HG03571 (cell line): ENCODE measurements around the gene PTPRG.

Source experiments
- ATAC-seq: cut with Tn5 transposase; IDR thresholded peaks from one replicate; pipeline ENCODE4 v1.9.1; 2021; ENCODE audit not compliant: unreplicated experiment

PTPRG gene

DNA sequence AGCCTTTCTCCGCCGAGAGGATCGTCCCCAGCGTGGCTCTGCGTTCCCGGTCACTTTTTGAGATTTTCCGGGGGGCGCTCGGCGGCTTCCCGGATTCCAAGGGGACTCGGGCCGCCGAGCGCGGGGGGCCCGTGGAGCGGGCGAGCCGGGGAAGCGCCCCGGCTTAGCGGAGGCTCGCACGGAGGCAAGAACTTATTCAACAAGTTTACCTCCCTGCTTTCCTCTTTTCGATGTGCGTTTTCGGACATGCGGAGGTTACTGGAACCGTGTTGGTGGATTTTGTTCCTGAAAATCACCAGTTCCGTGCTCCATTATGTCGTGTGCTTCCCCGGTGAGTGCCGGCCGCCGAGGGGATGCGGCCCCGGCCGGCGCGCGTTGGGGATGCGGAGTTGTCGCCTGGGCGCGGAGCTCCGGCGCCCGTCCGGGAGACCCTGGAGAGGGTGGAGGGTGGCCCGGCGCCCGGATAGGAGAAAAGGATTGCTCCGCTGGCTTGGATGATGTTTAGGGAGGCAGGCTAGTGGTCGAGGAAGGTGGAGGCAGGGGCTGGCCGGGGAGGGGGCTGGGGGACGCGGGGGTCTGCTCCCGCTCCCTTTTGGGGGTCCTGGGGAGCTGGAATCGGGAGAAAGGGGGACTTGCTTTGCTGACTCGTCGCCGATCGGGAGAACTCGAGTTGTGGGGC lies 810 bp downstream of the PTPRG start:
- ATAC-seq, result no peak

DNA sequence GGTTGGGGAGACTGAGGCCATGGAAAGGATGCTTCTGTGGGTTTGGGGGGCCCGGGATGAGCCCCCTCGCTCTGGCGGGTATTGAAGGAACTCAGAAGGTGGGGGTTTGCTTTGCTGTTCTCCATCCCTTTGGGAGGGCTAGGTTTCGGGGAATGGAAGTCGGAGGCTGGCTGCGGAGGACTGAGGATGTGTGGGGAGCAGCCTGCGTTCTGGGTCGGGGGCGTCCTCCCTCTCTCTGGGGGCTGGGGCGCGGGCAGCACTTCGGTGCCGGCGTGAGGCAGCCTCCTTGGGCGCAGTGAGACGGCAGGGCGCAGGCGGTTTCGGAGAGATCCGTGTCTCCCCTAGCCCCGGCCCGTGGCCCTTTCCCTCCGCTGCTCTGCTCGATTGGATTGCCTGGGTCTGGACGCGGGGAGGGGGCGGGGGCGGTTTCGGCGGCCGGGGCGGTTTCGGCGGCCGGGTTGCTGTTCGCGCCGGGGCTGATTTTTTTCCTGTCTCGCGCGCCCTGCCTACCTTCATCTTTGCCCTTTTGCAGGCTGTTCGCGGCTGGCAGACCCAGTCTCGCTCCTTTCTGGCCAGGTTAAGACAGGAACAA lies 1.4 kb downstream of the PTPRG start:
- ATAC-seq, result no peak

DNA sequence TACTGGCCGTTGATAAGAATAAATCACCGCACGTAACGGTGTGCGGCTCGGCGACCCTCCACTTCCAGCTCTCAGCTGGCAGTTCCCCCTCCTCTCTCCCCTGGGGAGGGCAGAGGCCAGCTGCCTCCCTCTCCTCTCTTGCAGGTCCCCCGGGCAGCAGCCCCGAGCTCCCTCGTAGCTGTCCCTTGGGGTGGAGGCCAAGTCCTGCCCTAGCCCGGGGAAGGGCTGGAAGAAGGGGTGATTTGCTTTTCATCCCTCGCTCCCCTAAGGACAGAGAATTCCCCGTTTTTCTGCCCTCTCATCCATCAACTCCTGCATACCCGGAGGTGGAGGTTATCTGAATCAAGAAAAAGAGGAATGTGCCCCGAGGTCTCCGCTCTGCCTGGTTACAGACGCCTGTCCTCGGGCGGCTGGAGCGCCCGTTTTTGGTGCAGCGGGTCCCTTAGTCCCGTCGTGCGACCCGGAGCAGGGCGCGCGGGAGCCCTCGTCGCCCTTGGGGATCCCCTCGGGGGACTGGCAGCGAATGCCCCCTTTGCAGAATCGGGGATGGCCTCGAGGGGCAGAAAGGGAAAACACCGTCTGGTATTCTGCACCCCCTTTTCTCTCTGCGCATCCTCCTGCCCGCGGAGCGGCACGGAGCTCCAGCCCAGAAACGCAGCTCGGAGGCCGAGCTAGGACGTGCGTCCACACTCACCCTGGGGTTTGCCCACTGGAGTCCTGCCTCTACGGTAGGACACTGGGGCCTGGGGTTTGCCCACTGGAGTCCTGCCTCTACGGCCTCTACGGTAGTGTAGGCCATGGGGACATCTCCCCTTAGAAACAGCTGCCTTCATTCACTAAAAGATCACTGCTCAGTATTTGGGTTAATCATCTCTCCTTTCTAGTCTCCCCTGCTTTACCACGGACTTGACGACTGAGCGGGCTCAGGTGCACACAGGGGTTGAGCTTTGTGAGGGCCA lies 2.2 kb downstream of the PTPRG start:
- no peak for ATAC-seq

DNA sequence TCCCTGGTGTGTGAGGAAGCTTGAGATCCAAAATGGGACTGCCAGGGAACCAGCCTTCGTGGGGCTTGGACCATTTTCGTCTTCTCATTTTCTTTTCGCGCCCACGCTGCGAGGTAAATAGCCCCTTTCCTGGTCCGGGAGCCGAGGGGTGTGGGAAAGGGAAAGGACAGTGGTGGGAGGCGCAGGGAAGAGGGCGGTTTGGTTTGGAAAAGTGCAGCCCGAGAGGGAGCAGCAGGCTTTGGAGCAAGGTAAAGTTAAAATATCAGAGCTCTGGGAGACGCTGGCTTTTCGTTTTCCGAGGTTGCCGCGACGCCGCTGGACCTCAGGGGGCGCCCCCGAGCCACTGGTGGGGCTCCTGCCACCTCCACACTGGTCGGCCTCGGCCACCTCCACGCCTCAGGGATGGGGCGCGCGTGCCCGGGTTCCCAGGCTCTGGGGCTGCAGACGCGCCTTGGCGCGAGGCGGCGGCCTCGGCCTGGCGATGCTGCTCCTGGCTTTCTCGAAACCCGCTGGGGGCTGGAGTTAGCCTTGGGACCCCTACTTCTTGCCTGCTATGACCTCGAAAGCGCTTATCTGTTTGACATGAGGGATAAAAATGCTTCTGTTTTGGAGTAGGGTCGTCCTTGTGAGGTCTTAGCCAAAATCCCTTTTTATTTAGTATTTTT lies 3.2 kb downstream of the PTPRG start:
- no peak for ATAC-seq

DNA sequence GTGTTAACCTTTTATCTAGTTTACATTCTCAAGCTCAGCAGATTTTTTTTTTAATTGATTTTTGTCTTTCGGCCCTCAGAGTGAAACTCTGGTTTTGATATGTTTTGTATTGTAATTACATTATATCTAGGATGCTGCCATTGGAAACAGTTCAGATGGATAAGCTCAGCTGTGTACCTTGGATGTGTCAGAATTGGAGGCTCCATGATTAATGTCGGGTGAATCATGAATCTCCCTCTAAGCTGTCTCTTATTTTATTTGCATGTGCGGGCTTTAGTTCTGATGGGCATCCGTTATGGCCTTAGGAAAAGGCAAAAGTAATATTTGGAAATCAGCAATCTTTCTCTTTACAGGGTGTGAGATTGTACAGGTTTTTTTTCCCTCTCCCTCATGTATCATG lies 4.2 kb downstream of the PTPRG start:
- ATAC-seq, result no peak

DNA sequence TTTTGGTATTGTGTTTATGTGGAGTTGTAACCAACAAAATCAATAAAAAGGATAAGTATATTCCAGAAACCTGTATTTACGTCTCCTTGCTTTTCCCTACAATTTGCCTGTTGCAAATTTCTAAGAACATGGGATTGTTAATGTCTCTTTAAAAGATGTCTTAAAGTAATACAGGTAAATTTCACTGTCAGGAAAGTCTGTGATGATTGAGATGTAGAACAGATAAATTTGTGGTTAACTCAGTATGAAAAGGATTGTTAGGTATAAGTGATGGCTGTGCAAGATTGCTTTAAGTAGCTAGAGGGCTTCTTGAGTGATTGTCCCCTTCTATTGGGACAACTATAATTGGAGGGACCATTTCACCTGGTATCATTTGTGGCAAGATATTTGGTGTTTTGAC lies 6.8 kb downstream of the PTPRG start:
- no peak for ATAC-seq

DNA sequence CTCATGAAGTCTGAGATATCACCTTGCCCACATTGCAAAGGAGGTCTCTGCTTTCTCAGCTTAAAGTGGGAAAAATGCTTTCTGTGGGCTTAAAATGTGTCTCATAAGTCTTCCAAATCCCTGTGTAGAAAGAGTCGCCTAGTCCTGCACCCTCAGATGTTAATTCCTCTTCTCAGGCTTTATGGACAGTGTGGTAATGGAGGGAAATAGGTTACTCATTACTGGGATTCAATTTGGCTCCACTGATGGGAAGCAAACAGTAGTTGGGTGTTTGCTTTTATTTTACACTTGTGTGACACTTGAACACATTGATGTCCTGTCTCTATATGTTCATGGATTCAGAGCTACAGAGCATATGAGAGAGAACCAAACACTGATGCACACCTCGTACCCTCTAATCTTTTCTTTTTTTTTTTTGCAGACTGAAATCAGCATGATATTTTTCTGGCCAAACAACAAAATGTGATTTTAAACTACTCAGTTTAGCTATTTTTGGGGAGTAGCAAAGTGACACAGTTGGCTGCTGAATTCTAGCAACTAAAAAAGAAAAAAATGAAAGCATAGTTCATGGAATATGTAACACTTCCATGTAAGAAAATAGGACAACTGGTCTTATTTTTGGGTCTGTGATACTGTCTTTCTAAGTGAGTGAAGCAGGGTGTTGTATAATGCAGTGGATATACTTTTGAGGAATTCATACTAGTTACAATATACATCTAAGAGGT lies 8.6 kb downstream of the PTPRG start:
- ATAC-seq, result no peak

DNA sequence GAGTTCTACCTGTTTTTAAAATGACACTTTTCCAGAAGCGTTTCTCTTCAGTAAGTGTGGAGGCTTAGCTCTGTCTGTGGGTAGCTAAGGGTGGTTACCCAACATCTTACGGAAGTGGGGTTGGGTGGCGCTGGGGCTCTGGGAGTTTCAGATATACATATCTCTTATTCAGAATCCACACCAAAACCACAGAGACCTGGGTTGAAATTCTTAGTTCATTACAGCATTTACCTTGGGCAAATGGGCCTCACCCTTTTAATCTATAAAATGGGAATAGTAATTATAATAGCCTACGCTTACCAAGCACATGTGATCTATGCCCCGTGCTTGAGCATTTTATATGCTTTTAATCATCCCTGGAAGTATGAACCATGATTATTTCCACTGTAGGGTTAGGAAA lies 9.4 kb downstream of the PTPRG start:
- ATAC-seq, result no peak

DNA sequence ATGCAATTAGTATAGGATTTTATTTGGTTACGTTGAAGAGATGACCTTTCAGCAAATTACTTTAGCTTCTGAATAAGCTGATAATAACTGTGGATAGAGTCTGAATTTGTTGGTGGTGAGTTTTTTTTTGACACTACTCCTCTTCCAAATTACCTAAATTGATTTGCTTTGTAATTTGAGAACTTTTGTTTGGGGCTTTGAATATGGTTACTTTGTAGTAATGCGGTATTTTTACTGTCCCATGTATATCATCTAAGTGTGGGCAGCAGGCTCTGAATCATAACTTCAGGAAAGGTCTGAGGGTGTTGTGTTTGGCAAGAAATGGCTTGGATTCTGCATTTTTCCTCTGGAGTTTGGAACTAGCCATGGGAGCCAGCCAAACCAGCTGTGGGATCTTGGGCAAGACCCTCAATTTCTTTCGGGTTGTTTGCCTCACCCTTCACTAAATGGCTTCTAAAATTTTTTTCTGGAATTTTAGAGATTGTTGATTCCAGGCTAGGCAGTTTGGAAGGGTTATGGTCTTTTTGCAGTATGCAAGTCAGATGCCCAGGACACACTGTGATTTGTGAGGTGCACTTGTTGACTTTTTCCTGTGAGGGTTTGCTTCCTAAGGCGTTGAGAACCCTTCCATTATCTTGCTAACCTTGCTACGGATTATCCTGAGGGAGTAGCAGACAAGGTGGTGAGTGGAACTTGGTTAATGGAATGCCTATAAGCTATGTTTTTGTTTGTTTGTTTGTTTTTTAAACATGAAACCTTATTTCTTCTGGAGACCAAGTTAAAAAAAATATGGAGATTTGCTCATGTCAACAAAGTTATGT lies 10.4 kb downstream of the PTPRG start:
- ATAC-seq, result no peak

DNA sequence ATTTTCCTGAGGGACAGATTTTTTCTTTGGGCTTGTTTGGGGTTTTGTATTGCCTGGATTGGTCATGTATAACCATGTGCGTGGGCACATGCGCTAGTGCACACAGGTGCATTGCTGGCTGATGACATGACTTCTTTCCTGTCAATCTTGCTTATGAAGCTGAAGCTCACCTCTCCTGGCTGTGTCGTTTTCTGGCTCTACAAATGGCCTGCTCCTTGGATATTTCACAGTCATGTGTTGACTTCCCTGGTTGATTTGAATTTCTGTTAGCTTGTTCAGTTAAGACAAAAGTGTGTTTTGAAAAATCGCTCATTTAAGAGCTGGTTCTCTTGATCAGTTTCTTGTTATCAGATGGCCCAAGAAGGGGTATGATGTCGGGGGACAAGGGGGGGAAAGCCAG lies 11.5 kb downstream of the PTPRG start:
- ATAC-seq, result no peak

DNA sequence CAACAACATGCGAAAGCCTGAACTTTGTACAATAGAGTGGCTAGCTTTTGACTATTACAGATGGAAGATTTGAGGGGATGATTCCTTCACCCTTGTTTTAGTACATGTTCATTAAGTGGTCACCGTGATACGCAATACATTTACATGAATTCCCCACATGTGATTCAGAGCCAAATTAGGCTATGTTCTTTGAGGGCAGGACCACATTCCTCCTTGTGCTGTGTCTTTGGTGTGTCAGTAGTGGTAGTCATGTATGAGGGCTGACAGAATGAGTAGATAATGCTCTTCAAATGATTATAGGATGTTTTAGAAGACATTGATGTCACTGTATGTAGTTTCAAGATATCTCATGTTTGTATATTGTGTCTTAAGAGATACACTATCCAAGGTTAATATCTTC lies 12.1 kb downstream of the PTPRG start:
- ATAC-seq, result no peak

DNA sequence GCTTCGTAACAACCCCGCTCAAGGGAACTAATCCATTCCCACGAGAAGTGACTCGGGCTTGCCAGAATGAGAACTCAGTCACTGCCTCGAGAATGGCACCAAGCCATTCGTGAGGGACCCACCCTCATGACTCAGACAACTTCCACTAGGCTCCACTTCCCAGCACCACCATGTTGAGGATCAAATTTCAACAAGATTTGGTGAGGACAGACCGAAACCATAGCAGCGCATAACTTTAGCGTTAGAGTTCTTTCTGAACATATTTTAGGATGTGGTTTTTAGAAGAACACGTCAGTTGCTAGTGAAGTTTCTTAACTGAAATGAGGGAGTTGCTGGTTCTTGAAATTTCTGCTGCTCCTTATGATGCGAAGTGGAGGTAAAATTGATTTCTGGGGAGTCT lies 13.5 kb downstream of the PTPRG start:
- no peak for ATAC-seq

DNA sequence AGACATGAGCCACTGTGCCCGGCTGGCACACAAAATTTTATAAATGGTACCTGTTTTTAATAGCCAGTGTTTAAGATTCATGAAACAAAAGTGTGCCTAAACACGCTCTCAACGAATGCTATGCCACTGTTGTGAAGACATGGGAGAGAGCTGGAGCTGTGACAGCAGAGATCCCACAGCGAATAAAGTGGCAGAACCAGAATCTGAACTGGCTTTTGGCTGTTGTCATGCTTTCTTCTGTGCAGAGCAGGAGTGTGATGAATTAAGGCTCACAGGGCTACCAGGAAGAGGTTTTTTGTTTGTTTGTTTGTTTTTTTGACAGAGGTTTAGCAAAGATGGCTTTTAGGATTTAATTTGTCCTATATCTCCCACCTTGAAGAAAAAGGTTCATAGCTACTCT lies 14.5 kb downstream of the PTPRG start:
- ATAC-seq, result no peak

DNA sequence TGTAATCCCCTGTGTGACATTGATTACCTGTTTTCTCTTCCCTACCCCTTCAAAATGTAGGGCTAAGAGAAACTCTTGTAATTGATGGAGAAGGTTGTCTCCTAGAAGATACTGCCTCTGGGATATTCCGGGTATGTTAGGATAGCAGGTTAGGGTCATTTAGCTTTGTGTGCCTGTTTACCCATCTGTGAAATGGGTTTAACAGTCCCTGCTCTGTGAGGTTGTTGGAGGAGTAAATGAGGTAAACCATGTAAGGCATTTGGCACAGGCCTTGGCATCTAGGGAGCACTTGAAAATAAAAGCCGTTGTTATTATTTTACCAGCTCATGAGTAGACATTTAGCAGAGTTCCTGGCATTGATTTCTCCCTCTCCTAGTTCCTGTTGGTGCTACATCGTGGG lies 16.4 kb downstream of the PTPRG start:
- ATAC-seq, result no peak

DNA sequence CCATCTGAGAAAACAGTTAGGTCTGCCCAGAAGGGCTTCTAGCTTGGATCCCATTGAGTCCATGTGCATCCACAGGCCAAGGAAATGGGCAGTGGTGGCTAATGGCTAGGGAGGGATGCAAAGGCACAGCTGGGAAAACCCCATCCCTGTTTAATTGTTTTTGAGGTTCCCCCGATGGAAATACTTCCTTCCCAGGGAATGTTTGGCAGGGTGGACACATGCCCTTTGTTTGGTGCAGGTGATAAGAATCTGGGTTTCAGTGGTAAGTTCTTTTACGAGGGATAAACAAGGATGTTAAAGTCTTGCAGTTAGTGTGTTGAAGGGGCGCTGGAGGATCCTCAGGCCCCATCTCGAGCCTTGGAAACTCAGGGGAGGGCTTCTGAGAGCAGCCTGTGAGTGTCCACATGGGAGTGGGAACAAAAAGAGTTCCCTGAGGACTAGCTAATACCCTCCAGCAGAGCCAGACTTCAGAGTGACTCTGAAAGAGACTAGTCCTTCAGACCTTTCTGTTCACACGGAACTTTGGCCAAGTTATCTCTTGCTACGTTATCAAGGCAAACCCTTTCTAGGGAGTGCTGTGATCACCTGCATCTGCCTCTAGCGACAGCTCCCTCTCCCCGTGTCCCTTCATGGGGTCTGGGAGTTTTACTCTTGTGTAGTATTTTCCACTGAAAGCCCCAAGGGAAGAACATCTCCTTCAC lies 17.4 kb downstream of the PTPRG start:
- no peak for ATAC-seq

DNA sequence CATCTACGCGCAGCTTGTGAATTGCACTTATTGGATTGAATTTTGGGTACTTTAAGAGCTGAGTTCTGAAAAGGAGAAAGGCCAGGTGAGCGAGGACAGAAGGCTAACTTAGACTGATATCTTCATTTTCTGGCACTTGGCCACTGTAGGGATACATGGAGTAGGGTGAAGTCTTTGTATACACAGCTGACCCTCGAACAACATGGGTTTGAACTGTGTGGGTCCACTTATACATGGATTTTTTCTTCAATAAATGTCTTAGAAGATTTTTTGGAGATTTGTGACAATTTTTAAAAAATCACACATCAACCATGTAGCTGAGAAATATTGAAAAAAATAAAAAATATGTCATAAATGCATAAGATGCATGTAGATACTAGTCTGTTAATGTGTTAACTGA lies 18.3 kb downstream of the PTPRG start:
- ATAC-seq, result no peak

DNA sequence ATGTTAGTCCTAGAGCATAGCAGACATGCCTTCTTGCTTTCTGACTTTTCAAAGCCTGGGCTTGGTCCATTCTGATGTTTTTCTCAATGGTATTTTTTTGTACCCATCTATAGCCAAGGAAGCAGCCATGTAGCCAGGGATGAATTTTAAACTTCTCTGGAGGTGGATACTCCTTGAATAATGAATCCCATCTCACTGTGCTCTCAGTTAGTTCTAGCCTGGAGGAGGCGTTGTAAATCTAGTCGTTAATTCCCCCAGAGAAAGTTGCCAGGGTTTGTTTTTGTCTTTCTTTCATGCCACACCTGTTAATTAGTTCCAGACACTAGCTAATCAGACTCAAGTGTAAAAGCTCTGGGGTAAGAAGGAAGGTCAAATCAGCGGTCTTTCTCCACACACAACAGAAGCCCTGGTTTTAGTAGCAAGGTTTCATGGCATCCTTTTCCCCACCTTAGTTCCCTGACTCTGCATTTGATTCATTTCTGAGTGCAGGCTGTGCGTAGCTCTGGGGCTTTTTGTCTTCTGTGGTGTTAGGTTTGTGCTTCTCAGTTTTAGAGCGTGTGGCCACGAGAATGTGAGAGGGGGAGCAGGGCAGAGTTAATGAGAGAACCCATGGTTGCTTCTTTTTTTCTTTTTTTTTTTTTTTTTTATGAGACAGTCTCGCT lies 19.7 kb downstream of the PTPRG start:
- ATAC-seq, result no peak

DNA sequence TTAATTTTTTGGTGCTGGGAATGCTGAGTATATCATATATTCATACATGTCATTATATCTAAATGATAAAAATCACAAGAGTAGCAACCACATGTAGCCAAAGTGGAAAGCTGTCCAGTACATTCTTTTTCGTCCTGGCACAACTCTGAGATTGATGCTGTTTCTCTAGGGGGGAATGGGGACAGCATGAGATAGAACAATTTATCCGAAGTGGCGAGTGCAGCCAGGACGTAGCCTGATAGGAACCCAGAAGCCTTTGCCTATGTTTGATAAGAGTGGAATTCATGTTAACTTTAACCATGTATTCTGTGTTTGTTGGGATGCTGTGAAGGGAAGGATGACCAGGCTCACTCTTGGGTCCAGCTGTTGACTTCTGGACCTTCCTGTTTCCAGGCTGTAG lies 20.9 kb downstream of the PTPRG start:
- no peak for ATAC-seq

DNA sequence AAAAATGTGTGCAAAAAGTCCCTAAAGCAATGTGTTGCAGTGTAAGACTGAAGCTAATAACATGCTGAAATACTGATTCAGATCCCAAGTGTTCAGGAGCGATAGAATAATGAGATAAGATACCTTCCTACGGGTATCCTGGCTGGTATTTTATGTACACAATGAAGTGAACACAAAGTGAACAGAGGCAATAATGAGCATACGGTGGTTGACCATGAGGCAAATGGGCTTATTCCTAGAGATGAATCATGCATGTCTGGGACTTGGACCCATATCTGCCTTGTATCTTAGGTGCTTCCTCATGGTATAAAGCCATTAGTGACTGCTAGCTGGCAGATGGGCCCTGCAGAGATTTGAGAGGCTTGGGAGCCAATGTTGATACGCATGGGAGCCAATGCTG lies 21.5 kb downstream of the PTPRG start:
- no peak for ATAC-seq
